HCT116 (cell line): ENCODE results near the gene ACSS3. TPM values are rescaled to one million over a fixed set of nuclear protein-coding genes. Genes with fewer than 3 reads are reported as not detected.

Experiments used
- ATAC-seq: fragments of 200-7000 bp; cut with Tn5 transposase; 2 replicates; pipeline ENCODE4 v1.9.1; 2020; ENCODE audit warnings: mild to moderate bottlenecking, moderate library complexity
- BruUV-seq: library from RNA; stranded (reverse); fragments of 400-500 nt; replicated peaks from 2 replicates; lab custom pipeline; 2021; lab: Mats Ljungman, UMichigan
- CTCF ChIA-PET: fragments of 300-600 bp; sonication (Branson Sonifier 250); formaldehyde crosslinking; loops from one replicate; lab custom pipeline; 2021; ENCODE audit warnings: antibody characterized with exemption; lab: Charles Lee
- POLR2A ChIA-PET: fragments of 300-600, 350-600 bp; sonication (Branson Sonifier 250); formaldehyde crosslinking; loops from one replicate; lab custom pipeline; 2021; ENCODE audit warnings: antibody characterized with exemption; lab: Charles Lee
- RAD21 ChIA-PET, 2 experiments: fragments of 300-600 bp; sonication (Branson Sonifier 250); formaldehyde crosslinking; loops; one replicate each; lab custom pipeline; 2023; ENCODE audit warnings: low total read pairs in 2 of 2; ENCODE audit not compliant: uncharacterized antibody in 2 of 2, unreplicated experiment in 2 of 2, low non-redundant PET in 1 of 2; lab: Charles Lee
- DNase-seq: peaks from one replicate; pipeline ENCODE4 v3.0.0-alpha.2; 2010; ENCODE audit warnings: low read depth, low spot score
- H2AFZ ChIP-seq: fragments of 200-600 bp; shearing (Covaris generic), sonication (generic); 2 replicates; pipeline ENCODE4 v1.6.1; 2017; ENCODE audit warnings: low read depth, mixed run types, mixed read lengths, antibody characterized with exemption, low read length; ENCODE audit not compliant: poor library complexity, severe bottlenecking
- H3K27ac ChIP-seq: 2 replicates; pipeline ENCODE4 v1.5.1; 2012; ENCODE audit warnings: low read depth, low read length
- H3K27me3 ChIP-seq: fragments of 200-600 bp; sonication (generic); 2 replicates; pipeline ENCODE4 v1.6.1; 2016; ENCODE audit warnings: mixed run types, low read length, mixed read lengths; ENCODE audit not compliant: insufficient read depth
- H3K36me3 ChIP-seq, 2 experiments: fragments of 200-500 bp in 1 of 2; fragments of 200-600 bp in 1 of 2; sonication (Bioruptor generic) in 1 of 2; sonication (generic) in 1 of 2; 2 replicates each; pipeline versions ENCODE4 v1.5.1 to v1.6.1; 2014 to 2016; ENCODE audit warnings: low read length in 2 of 2, inconsistent platforms in 1 of 2, mixed read lengths in 1 of 2, mixed run types in 1 of 2; ENCODE audit not compliant: insufficient read depth in 2 of 2, control insufficient read depth in 1 of 2
- H3K4me1 ChIP-seq, 2 experiments: fragments of 200-600 bp in 1 of 2; sonication (generic) in 1 of 2; 2 replicates each; pipeline versions ENCODE4 v1.5.1 to v1.6.1; 2012 to 2017; ENCODE audit warnings: low read length in 2 of 2, inconsistent platforms in 1 of 2, mild to moderate bottlenecking in 1 of 2, mixed read lengths in 1 of 2, mixed run types in 1 of 2, moderate library complexity in 1 of 2; ENCODE audit not compliant: insufficient read depth in 2 of 2, control insufficient read depth in 1 of 2
- H3K4me2 ChIP-seq: fragments of 200-600 bp; sonication (generic); 2 replicates; pipeline ENCODE4 v1.6.1; 2017; ENCODE audit warnings: mixed run types, low read length, mixed read lengths
- H3K4me3 ChIP-seq, 2 experiments: fragments of 200-600 bp in 1 of 2; sonication (generic) in 1 of 2; replicated peaks in 1 of 2; 2 replicates each; pipeline ENCODE4 v1.5.1; 2011 to 2016; ENCODE audit warnings: low read length in 2 of 2, control low read depth in 1 of 2, low read depth in 1 of 2, mild to moderate bottlenecking in 1 of 2, mixed read lengths in 1 of 2, mixed run types in 1 of 2
- H3K79me2 ChIP-seq: fragments of 200-600 bp; sonication (generic); 2 replicates; pipeline ENCODE4 v1.6.1; 2017; ENCODE audit warnings: mild to moderate bottlenecking, mixed run types, low read length, moderate library complexity, mixed read lengths; ENCODE audit not compliant: insufficient read depth
- H3K9ac ChIP-seq: fragments of 200-600 bp; sonication (generic); 2 replicates; pipeline ENCODE4 v1.6.1; 2016; ENCODE audit warnings: low read length, mixed read lengths
- H3K9me2 ChIP-seq: fragments of 200-600 bp; sonication (generic), shearing (Covaris generic); 2 replicates; pipeline ENCODE4 v1.6.1; 2017; ENCODE audit warnings: mixed run types, mild to moderate bottlenecking, moderate library complexity; ENCODE audit not compliant: insufficient read depth
- H3K9me3 ChIP-seq, 2 experiments: fragments of 200-500 bp in 1 of 2; fragments of 200-600 bp in 1 of 2; sonication (Bioruptor generic) in 1 of 2; sonication (generic) in 1 of 2; 2 replicates each; pipeline ENCODE4 v1.6.1; 2014 to 2017; ENCODE audit warnings: low read length in 2 of 2, mixed read lengths in 2 of 2, inconsistent platforms in 1 of 2, low read depth in 1 of 2, mild to moderate bottlenecking in 1 of 2, mixed run types in 1 of 2, moderate library complexity in 1 of 2; ENCODE audit not compliant: control insufficient read depth in 1 of 2, insufficient read depth in 1 of 2
- H4K20me1 ChIP-seq: fragments of 200-600 bp; sonication (generic), shearing (Covaris generic); 2 replicates; pipeline ENCODE4 v1.6.1; 2017; ENCODE audit warnings: mixed run types, mild to moderate bottlenecking, moderate library complexity; ENCODE audit not compliant: insufficient read depth
- CBX3 ChIP-seq: IDR thresholded peaks from 2 replicates; pipeline ENCODE4 v1.6.1; 2012; ENCODE audit warnings: low read depth
- CEBPB ChIP-seq: IDR thresholded peaks from 2 replicates; pipeline ENCODE4 v1.6.1; 2012; ENCODE audit warnings: low read depth
- ELF1 ChIP-seq: IDR thresholded peaks from 2 replicates; pipeline ENCODE4 v1.6.1; 2012; ENCODE audit warnings: low read depth, borderline replicate concordance
- EZH2 ChIP-seq: fragments of 200-600 bp; sonication (generic); IDR thresholded peaks from 2 replicates; pipeline ENCODE4 v1.6.1; 2017; ENCODE audit warnings: antibody characterized with exemption, mixed run types
- EZH2phosphoT487 ChIP-seq: fragments of 200-600 bp; IDR thresholded peaks from 2 replicates; pipeline ENCODE4 v1.6.1; 2018; ENCODE audit warnings: antibody characterized with exemption, borderline replicate concordance
- FOSL1 ChIP-seq: IDR thresholded peaks from 2 replicates; pipeline ENCODE4 v1.6.1; 2012; ENCODE audit warnings: low read depth
- JUND ChIP-seq: IDR thresholded peaks from 2 replicates; pipeline ENCODE4 v1.6.1; 2012
- MAX ChIP-seq: IDR thresholded peaks from 2 replicates; pipeline ENCODE4 v1.6.1; 2012
- POLR2AphosphoS5 ChIP-seq: IDR thresholded peaks from 2 replicates; pipeline ENCODE4 v1.6.1; 2011; ENCODE audit warnings: mild to moderate bottlenecking, low read depth, low read length, moderate library complexity
- RAD21 ChIP-seq: IDR thresholded peaks from 2 replicates; pipeline ENCODE4 v1.6.1; 2012; ENCODE audit warnings: low read depth, mild to moderate bottlenecking
- SIN3A ChIP-seq: IDR thresholded peaks from 2 replicates; pipeline ENCODE4 v1.6.1; 2012; ENCODE audit warnings: low read depth
- SP1 ChIP-seq: IDR thresholded peaks from 2 replicates; pipeline ENCODE4 v1.6.1; 2012; ENCODE audit warnings: low read depth
- SRF ChIP-seq: IDR thresholded peaks from 2 replicates; pipeline ENCODE4 v1.6.1; 2012; ENCODE audit warnings: low read depth
- TCF7L2 ChIP-seq: IDR thresholded peaks from 2 replicates; pipeline ENCODE4 v1.7.0; 2011; ENCODE audit warnings: borderline replicate concordance, inconsistent platforms; ENCODE audit not compliant: insufficient read depth, insufficient read length; ENCODE audit errors: extremely low read depth
- YY1 ChIP-seq: IDR thresholded peaks from 2 replicates; pipeline ENCODE4 v1.6.1; 2011; ENCODE audit warnings: low read length, low read depth, moderate library complexity, mild to moderate bottlenecking; ENCODE audit not compliant: insufficient replicate concordance; ENCODE audit errors: extremely low read depth
- ZFX ChIP-seq: fragments of 450-650 bp; IDR thresholded peaks from 2 replicates; pipeline ENCODE4 v1.6.1; 2017
- ZNF274 ChIP-seq: fragments of 200-500 bp; sonication (Bioruptor generic); IDR thresholded peaks from 2 replicates; pipeline ENCODE4 v1.6.1; 2014; ENCODE audit warnings: mild to moderate bottlenecking, low read depth, low read length, inconsistent platforms
- intact Hi-C: fragments of 100-400 bp; cut with micrococcal nuclease; formaldehyde crosslinking; loops from 2 replicates; pipeline ENCODE4 v1.10.0; 2022
- total RNA-seq: library from RNA; stranded (reverse); gene quantifications from one replicate; pipeline ENCODE4 v1.2.1, GENCODE V29; 2021; ENCODE audit not compliant: unreplicated experiment
- TF ChIP-seq, protein P1 (sequence below): IDR thresholded peaks from 2 replicates; pipeline ENCODE4 v1.6.1; 2012
- TF ChIP-seq, protein P2 (sequence below): IDR thresholded peaks from 2 replicates; pipeline ENCODE4 v1.6.1; 2012; ENCODE audit warnings: low read depth

ACSS3 gene
- total RNA-seq, 1 experiment from 2014 or later: 0.30 TPM

DNA sequence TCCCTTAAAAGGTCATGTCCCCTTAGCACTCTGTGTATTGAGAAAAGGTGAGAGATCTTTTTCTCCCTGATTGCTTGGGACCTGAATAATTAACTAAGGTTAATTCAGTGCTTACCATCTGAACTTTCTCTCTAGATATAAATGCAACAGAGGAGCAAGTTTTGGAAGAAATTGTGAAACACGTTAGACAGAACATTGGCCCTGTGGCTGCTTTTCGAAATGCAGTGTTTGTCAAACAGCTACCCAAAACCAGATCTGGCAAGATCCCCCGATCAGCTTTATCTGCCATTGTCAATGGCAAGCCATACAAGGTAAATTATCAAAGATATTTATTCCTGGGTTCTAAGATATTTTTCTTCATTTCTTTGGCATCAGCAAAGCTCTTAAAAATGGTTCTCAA lies 175.5 kb downstream of the ACSS3 start:
- ATAC-seq (no peak), DNase-seq (no peak)
- ChIA-PET CTCF (no interaction called here), RAD21 (no interaction called here), POLR2A (no interaction called here)
- no peaks in the 10 kb centered on the region for H4K20me1 ChIP-seq
- H3K4me1 ChIP-seq: no peaks in the 10 kb centered on the region
- H2AFZ ChIP-seq: no peak overlapping the region
- H3K9ac ChIP-seq: no peak overlapping the region
- H3K9me3 ChIP-seq: no peaks in the 10 kb centered on the region
- H3K27me3 ChIP-seq: peaks cover 6% of the 10 kb centered on the region; the same call in 1 of the 2 replicates
- no peak overlapping the region for H3K27ac ChIP-seq
- no peaks in the 10 kb centered on the region for H3K79me2 ChIP-seq
- no TSS peak for BruUV-seq
- H3K4me2 ChIP-seq: no peak overlapping the region
- intact Hi-C loops: loop anchor here (10.0 kb wide), 1 partner anchor 419 kb away; no protein-coding TSS in a partner anchor
- no peak overlapping the region for H3K4me3 ChIP-seq
- H3K9me2 ChIP-seq: no peaks in the 10 kb centered on the region
- no peak for TF ChIP-seq SRF
- TF ChIP-seq FOSL1: no peak
- TF ChIP-seq JUND: no peak
- no peak for TF ChIP-seq CEBPB
- no peak for TF ChIP-seq ELF1
- no peak for TF ChIP-seq TCF7L2
- TF ChIP-seq, protein P1, sequence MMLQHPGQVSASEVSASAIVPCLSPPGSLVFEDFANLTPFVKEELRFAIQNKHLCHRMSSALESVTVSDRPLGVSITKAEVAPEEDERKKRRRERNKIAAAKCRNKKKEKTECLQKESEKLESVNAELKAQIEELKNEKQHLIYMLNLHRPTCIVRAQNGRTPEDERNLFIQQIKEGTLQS: no peak
- no peak for TF ChIP-seq RAD21
- no peak for TF ChIP-seq SP1
- no peaks in the 10 kb centered on the region for H3K36me3 ChIP-seq

- H3K79me2 ChIP-seq: no peaks in the 10 kb centered on the region
- BruUV-seq: no TSS peak
These were observed 177.6 kb downstream of the ACSS3 start for GRCh38 chr12:81255456-81255855.

More at GRCh38 chr12:81255456-81255855, 177.6 kb downstream of the ACSS3 start:
- Histone ChIP-seq H3K27ac (no peak overlapping the region), H3K9me3 (no peaks in the 10 kb centered on the region), H3K4me3 (no peak overlapping the region), H3K9ac (no peak overlapping the region), H3K4me2 (no peak overlapping the region), H3K4me1 (no peaks in the 10 kb centered on the region), H3K9me2 (no peaks in the 10 kb centered on the region), H3K36me3 (no peaks in the 10 kb centered on the region), H2AFZ (no peak overlapping the region), H3K27me3 (no peaks in the 10 kb centered on the region), H4K20me1 (no peaks in the 10 kb centered on the region)
- POLR2A ChIA-PET: no interaction called here
- RAD21 ChIA-PET: no interaction called here
- no peak for DNase-seq
- no peak for ATAC-seq
- no peak for TF ChIP-seq EZH2phosphoT487
- TF ChIP-seq, protein P2, sequence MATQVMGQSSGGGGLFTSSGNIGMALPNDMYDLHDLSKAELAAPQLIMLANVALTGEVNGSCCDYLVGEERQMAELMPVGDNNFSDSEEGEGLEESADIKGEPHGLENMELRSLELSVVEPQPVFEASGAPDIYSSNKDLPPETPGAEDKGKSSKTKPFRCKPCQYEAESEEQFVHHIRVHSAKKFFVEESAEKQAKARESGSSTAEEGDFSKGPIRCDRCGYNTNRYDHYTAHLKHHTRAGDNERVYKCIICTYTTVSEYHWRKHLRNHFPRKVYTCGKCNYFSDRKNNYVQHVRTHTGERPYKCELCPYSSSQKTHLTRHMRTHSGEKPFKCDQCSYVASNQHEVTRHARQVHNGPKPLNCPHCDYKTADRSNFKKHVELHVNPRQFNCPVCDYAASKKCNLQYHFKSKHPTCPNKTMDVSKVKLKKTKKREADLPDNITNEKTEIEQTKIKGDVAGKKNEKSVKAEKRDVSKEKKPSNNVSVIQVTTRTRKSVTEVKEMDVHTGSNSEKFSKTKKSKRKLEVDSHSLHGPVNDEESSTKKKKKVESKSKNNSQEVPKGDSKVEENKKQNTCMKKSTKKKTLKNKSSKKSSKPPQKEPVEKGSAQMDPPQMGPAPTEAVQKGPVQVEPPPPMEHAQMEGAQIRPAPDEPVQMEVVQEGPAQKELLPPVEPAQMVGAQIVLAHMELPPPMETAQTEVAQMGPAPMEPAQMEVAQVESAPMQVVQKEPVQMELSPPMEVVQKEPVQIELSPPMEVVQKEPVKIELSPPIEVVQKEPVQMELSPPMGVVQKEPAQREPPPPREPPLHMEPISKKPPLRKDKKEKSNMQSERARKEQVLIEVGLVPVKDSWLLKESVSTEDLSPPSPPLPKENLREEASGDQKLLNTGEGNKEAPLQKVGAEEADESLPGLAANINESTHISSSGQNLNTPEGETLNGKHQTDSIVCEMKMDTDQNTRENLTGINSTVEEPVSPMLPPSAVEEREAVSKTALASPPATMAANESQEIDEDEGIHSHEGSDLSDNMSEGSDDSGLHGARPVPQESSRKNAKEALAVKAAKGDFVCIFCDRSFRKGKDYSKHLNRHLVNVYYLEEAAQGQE: no peak
- TF ChIP-seq ELF1: no peak
- TF ChIP-seq RAD21: no peak
- TF ChIP-seq YY1: no peak
- TF ChIP-seq SRF: no peak
- no peak for TF ChIP-seq SIN3A
- no peak for TF ChIP-seq ZNF274
- TF ChIP-seq EZH2: no peak
- TF ChIP-seq FOSL1: no peak
- TF ChIP-seq POLR2AphosphoS5: no peak
- no peak for TF ChIP-seq MAX
- TF ChIP-seq TCF7L2: no peak
- no peak for TF ChIP-seq ZFX
- TF ChIP-seq CBX3: no peak
- CTCF ChIA-PET: no interaction called here
- intact Hi-C loops: loop anchor here (5.0 to 10.0 kb wide), 2 partner anchors 421 to 1848 kb away; no protein-coding TSS in a partner anchor
